Ovary (tissue), 3 donors: ENCODE results near the gene CNIH2.

Experiments
- CTCF ChIP-seq, 3 donors: fragments of 450-650 bp in 2 of 3; fragments of 200-600 bp in 1 of 3; IDR thresholded peaks; one replicate each; pipeline versions ENCODE4 v1.5.1 to v1.8.0; 2016 to 2022; ENCODE audit warnings: antibody characterized with exemption in 3 of 3, mild to moderate bottlenecking in 1 of 3
- POLR2A ChIP-seq: fragments of 450-650 bp; IDR thresholded peaks from one replicate; pipeline ENCODE4 v1.6.1; 2017; ENCODE audit warnings: antibody characterized with exemption, mild to moderate bottlenecking, moderate library complexity
- donor health status: DM: no; HTN: no; CAD: no.

- TF ChIP-seq CTCF (IDR thresholded peaks at IDR 0.05) (no peak), POLR2A (no peak)
Measured at GRCh38 chr11:66297610-66298009, 19.6 kb downstream of the CNIH2 start.
